Measurements from ENCODE around the gene SETD4. TPM values are rescaled to one million over a fixed set of nuclear protein-coding genes. Genes with fewer than 3 reads are reported as not detected.

The SETD4 gene
- total and polyA plus RNA-seq, 12 donors, result 6.7 to 13.1 (median 10.7) TPM

DNA sequence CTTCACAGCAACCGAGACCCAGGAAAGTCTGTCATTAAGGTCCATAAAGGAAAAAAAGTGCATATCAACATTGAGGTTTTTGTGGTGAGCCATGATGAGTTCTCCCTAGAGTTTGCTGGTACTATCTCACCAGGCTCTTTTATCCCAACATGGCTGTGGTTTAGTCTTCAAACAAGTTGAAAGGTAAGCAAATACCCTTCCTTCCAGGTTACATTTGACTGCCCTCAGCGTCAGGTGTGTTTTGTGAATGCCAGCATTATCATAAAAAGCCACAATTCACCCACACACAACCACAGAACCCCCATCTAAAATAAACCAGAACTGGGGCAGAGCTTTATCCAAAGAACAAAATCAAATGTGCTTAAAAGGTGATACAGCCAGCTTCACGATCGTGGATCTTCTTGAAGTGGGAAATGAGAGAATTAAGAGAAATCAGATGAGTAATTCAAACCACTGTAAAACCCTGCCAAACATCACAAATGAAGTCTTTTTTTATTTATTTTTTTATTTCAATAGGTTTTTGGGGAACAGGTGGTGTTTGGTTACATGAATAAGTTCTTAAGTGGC lies 64.7 kb downstream of the SETD4 start:
- H3K9me3 ChIP-seq, result no peaks in the 10 kb centered on the region
- no peak overlapping the region for H3K4me3 ChIP-seq
- no peak for ATAC-seq
- H3K27me3 ChIP-seq, result peaks cover 0 to 51% (median 25%) of the 10 kb centered on the region in 7 donors
- DNase-seq, result no peak
- TF ChIP-seq, protein P1, sequence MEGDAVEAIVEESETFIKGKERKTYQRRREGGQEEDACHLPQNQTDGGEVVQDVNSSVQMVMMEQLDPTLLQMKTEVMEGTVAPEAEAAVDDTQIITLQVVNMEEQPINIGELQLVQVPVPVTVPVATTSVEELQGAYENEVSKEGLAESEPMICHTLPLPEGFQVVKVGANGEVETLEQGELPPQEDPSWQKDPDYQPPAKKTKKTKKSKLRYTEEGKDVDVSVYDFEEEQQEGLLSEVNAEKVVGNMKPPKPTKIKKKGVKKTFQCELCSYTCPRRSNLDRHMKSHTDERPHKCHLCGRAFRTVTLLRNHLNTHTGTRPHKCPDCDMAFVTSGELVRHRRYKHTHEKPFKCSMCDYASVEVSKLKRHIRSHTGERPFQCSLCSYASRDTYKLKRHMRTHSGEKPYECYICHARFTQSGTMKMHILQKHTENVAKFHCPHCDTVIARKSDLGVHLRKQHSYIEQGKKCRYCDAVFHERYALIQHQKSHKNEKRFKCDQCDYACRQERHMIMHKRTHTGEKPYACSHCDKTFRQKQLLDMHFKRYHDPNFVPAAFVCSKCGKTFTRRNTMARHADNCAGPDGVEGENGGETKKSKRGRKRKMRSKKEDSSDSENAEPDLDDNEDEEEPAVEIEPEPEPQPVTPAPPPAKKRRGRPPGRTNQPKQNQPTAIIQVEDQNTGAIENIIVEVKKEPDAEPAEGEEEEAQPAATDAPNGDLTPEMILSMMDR (IDR thresholded peaks at IDR 0.05), result no peak
- no peaks in the 10 kb centered on the region for H3K4me1 ChIP-seq
- no peak overlapping the region for H3K27ac ChIP-seq
- H3K36me3 ChIP-seq, result no peaks in the 10 kb centered on the region
- 84 to 85% methylated on average over 4 of the region's 4 CpGs for WGBS, 2 donors
- intact Hi-C loops (cut with DNase I), result no loop called here

GRCh38 chr21:35994613-35995012 lies 65.7 kb downstream of the SETD4 start:
- H3K27ac ChIP-seq, result no peak overlapping the region
- H3K27me3 ChIP-seq, result peaks cover 0 to 48% (median 26%) of the 10 kb centered on the region in 7 donors
- TF ChIP-seq, protein P1 (IDR thresholded peaks at IDR 0.05), result no peak
- H3K4me3 ChIP-seq, result no peak overlapping the region
- ATAC-seq (no peak), DNase-seq (no peak)
- no peaks in the 10 kb centered on the region for H3K9me3 ChIP-seq
- intact Hi-C loops (cut with DNase I), result no loop called here
- H3K36me3 ChIP-seq, result no peaks in the 10 kb centered on the region
- no peaks in the 10 kb centered on the region for H3K4me1 ChIP-seq
- WGBS, 2 donors, result 41 to 57% methylated on average over 4 of the region's 4 CpGs

GRCh38 chr21:35993875-35994490 lies 66.3 kb downstream of the SETD4 start:
- ATAC-seq (no peak), DNase-seq (no peak)
- TF ChIP-seq, protein P1 (IDR thresholded peaks at IDR 0.05), result no peak
- Histone ChIP-seq H3K9me3 (no peaks in the 10 kb centered on the region), H3K4me1 (no peaks in the 10 kb centered on the region), H3K27ac (no peak overlapping the region), H3K27me3 (peaks cover 0 to 48% (median 29%) of the 10 kb centered on the region in 7 donors), H3K36me3 (no peaks in the 10 kb centered on the region), H3K4me3 (no peak overlapping the region)
- intact Hi-C loops (cut with DNase I), result no loop called here
- WGBS, 2 donors, result 56 to 81% methylated on average over 3 of the region's 3 CpGs

GRCh38 chr21:35991131-35991530 lies 69.2 kb downstream of the SETD4 start:
- H3K4me3 ChIP-seq, result no peak overlapping the region
- TF ChIP-seq, protein P1 (IDR thresholded peaks at IDR 0.05), result no peak
- H3K27me3 ChIP-seq, result peaks cover 0 to 42% (median 30%) of the 10 kb centered on the region in 7 donors
- no peaks in the 10 kb centered on the region for H3K36me3 ChIP-seq
- WGBS, 2 donors, result 88 to 89% methylated on average over 6 of the region's 6 CpGs
- no peak overlapping the region for H3K27ac ChIP-seq
- intact Hi-C loops (cut with DNase I), result no loop called here
- DNase-seq, result no peak
- peaks cover 0 to 6% (median 0%) of the 10 kb centered on the region in 9 donors for H3K4me1 ChIP-seq
- H3K9me3 ChIP-seq, result no peaks in the 10 kb centered on the region
- no peak for ATAC-seq

All from heart right ventricle (tissue), 16 donors.